CD4-positive, alpha-beta memory T cell (primary cell): Measurements from ENCODE around the gene EXOG. TPM values are rescaled to one million over a fixed set of nuclear protein-coding genes. Genes with fewer than 3 reads are reported as not detected.

Experiments used
- CTCF ChIA-PET: fragments of 350-600 bp; sonication (Branson Sonifier 250); formaldehyde crosslinking; loops from one replicate; lab custom pipeline; 2021; ENCODE audit warnings: inconsistent platforms; ENCODE audit not compliant: partially characterized antibody; lab: Charles Lee
- POLR2A ChIA-PET: fragments of 350-600 bp; sonication (Branson Sonifier 250); formaldehyde crosslinking; loops from one replicate; lab custom pipeline; 2021; ENCODE audit not compliant: partially characterized antibody; lab: Charles Lee
- DNase-seq, 5 donors: peaks; one replicate each; pipeline versions ENCODE4 v3.0.0 to v3.0.0-alpha.2; 2020 to 2022; ENCODE audit warnings: mixed read lengths in 1 of 5
- H3K27ac ChIP-seq: one replicate; pipeline ENCODE4 v1.7.0; 2013; ENCODE audit warnings: low read depth, low read length
- H3K27me3 ChIP-seq: 2 replicates; pipeline ENCODE4 v1.7.0; 2013; ENCODE audit warnings: mild to moderate bottlenecking, low read length, moderate library complexity; ENCODE audit not compliant: insufficient read depth
- H3K36me3 ChIP-seq: 2 replicates; pipeline ENCODE4 v1.7.0; 2013; ENCODE audit warnings: mild to moderate bottlenecking, low read length, moderate library complexity; ENCODE audit not compliant: insufficient read depth
- H3K4me1 ChIP-seq: 2 replicates; pipeline ENCODE4 v1.7.0; 2013; ENCODE audit warnings: mild to moderate bottlenecking, low read length, moderate library complexity; ENCODE audit not compliant: insufficient read depth
- H3K4me3 ChIP-seq, 2 donors: one replicate each; pipeline ENCODE4 v1.7.0; 2013; ENCODE audit warnings: low read length in 2 of 2, mild to moderate bottlenecking in 1 of 2
- H3K9me3 ChIP-seq, 2 donors: one replicate each; pipeline ENCODE4 v1.7.0; 2013; ENCODE audit warnings: low read length in 2 of 2, control low read depth in 1 of 2; ENCODE audit not compliant: control insufficient read depth in 1 of 2
- H3K27ac Mint-ChIP-seq, 7 donors: one replicate each; pipeline ENCODE4 v1.8.0; 2020 to 2021; ENCODE audit warnings: mixed read lengths in 7 of 7, mild to moderate bottlenecking in 6 of 7, inconsistent platforms in 3 of 7, moderate library complexity in 3 of 7
- H3K27me3 Mint-ChIP-seq, 2 donors: one replicate each; pipeline ENCODE4 v1.8.0; 2020 to 2021; ENCODE audit warnings: mixed read lengths in 2 of 2
- H3K36me3 Mint-ChIP-seq, 2 donors: one replicate each; pipeline ENCODE4 v1.8.0; 2020 to 2021; ENCODE audit warnings: mixed read lengths in 2 of 2, inconsistent platforms in 1 of 2, mild to moderate bottlenecking in 1 of 2
- H3K4me1 Mint-ChIP-seq, 4 donors: one replicate each; pipeline ENCODE4 v1.8.0; 2020 to 2021; ENCODE audit warnings: mixed read lengths in 4 of 4, mild to moderate bottlenecking in 1 of 4
- H3K4me3 Mint-ChIP-seq, 8 donors: one replicate each; pipeline ENCODE4 v1.8.0; 2020 to 2021; ENCODE audit warnings: mixed read lengths in 8 of 8, mild to moderate bottlenecking in 7 of 8, moderate library complexity in 6 of 8, inconsistent platforms in 3 of 8
- H3K9me3 Mint-ChIP-seq, 8 donors: one replicate each; pipeline ENCODE4 v1.8.0; 2020 to 2021; ENCODE audit warnings: mixed read lengths in 8 of 8, mild to moderate bottlenecking in 5 of 8, inconsistent platforms in 3 of 8, moderate library complexity in 1 of 8
- intact Hi-C: fragments of 100-400 bp; cut with micrococcal nuclease; formaldehyde crosslinking; loops from one replicate; pipeline ENCODE4 v1.15.1; 2023
- polyA plus RNA-seq, 2 donors: library from polyadenylated mRNA; unstranded; fragments of 300-500 nt; fragmentation: Illumina TruSeq; gene quantifications; one replicate each; pipeline ENCODE4 v1.2.3, GENCODE V29; 2021
- total RNA-seq, 2 experiments: library from RNA; stranded (reverse); gene quantifications; one replicate each; pipeline ENCODE4 v1.2.3, GENCODE V29; 2021

The EXOG gene
- total and polyA plus RNA-seq, 4 experiments from 2014 or later = 2.6 to 33.3 (median 21.4) TPM

- Mint-ChIP-seq H3K4me3 (no peak overlapping the region), H3K9me3 (no peaks in the 10 kb centered on the region), H3K27me3 (no peaks in the 10 kb centered on the region), H3K36me3 (peaks cover 0 to 3% of the 10 kb centered on the region in 2 donors), H3K4me1 (peaks cover 14 to 42% (median 20%) of the 10 kb centered on the region in 4 donors), H3K27ac (no peak overlapping the region)
- H3K4me1 ChIP-seq = peaks cover 11% of the 10 kb centered on the region
- H3K4me3 ChIP-seq = no peak overlapping the region
- no peak overlapping the region for H3K27ac ChIP-seq
- DNase-seq = no peak
- no peaks in the 10 kb centered on the region for H3K9me3 ChIP-seq
- no peaks in the 10 kb centered on the region for H3K36me3 ChIP-seq
- POLR2A ChIA-PET = no interaction called here
- intact Hi-C loops = loop anchor here (10.0 kb wide), 1 partner anchor 325 kb away; the partner anchor contains the start of genes ACAA1 and MYD88
- H3K27me3 ChIP-seq = no peaks in the 10 kb centered on the region
- CTCF ChIA-PET = no interaction called here
Measured at GRCh38 chr3:38459499-38460048, 36.6 kb upstream of the EXOG start.

GRCh38 chr3:38460377-38461270, 35.5 kb upstream of the EXOG start:
- Mint-ChIP-seq H3K36me3 (peaks cover under 1 to 4% of the 10 kb centered on the region in 2 donors), H3K4me3 (no peak overlapping the region), H3K27me3 (no peaks in the 10 kb centered on the region), H3K27ac (peak overlapping the region in 1 of 7 donors; percentile 47), H3K9me3 (no peaks in the 10 kb centered on the region), H3K4me1 (peaks cover 13 to 39% (median 17%) of the 10 kb centered on the region in 4 donors)
- intact Hi-C loops = no loop called here
- H3K27ac ChIP-seq = no peak overlapping the region
- no peak overlapping the region for H3K4me3 ChIP-seq
- H3K4me1 ChIP-seq = peaks cover 9% of the 10 kb centered on the region
- POLR2A ChIA-PET = no interaction called here
- H3K9me3 ChIP-seq = no peaks in the 10 kb centered on the region
- DNase-seq = no peak
- CTCF ChIA-PET = no interaction called here
- H3K27me3 ChIP-seq = no peaks in the 10 kb centered on the region
- no peaks in the 10 kb centered on the region for H3K36me3 ChIP-seq

GRCh38 chr3:38465588-38466154, 30.5 kb upstream of the EXOG start:
- peaks cover 0 to 9% of the 10 kb centered on the region in 2 donors for H3K9me3 ChIP-seq
- Mint-ChIP-seq H3K4me3 (no peak overlapping the region), H3K36me3 (peaks cover 4 to 22% of the 10 kb centered on the region in 2 donors), H3K9me3 (peaks cover 0 to 20% (median 13%) of the 10 kb centered on the region in 8 donors), H3K27ac (no peak overlapping the region), H3K4me1 (peaks cover 4 to 16% (median 6%) of the 10 kb centered on the region in 4 donors), H3K27me3 (no peaks in the 10 kb centered on the region)
- ChIA-PET CTCF (interaction anchor here (1.3 kb wide), 1 partner anchor 498 kb away, joined by 3 read pairs; no protein-coding TSS in a partner anchor), POLR2A (interaction anchor here (1.0 kb wide), 1 partner anchor 119 kb away, joined by 3 read pairs; the partner anchor contains the start of gene XYLB)
- no peaks in the 10 kb centered on the region for H3K4me1 ChIP-seq
- no peak overlapping the region for H3K27ac ChIP-seq
- DNase-seq = no peak
- H3K4me3 ChIP-seq = no peak overlapping the region
- no peaks in the 10 kb centered on the region for H3K27me3 ChIP-seq
- H3K36me3 ChIP-seq = no peaks in the 10 kb centered on the region
- intact Hi-C loops = no loop called here

DNA sequence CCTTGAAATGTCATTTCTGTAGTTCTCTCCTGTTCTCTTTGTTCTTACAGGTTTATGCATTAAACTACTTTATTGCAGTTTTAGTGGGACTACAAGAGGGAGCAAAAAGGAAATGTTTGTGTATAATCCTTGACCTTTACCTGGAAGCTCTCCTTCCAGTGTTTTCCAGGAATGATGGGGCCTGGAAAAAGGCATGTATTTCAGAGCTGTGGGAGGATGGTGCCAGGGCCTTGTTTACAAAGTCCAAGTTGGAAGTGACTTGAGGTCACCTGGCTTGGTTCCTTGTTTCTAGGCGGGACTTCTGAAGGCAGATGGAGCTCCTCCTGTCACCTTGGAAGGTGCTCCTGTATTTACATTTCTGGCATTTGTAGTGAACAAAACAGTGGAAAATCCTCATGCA, 27.4 kb upstream of the EXOG start:
- peaks cover 17% of the 10 kb centered on the region for H3K4me1 ChIP-seq
- no peaks in the 10 kb centered on the region for H3K27me3 ChIP-seq
- H3K36me3 ChIP-seq = no peaks in the 10 kb centered on the region
- ChIA-PET CTCF (interaction anchor here (1.4 to 4.4 kb wide), 2 partner anchors 10 to 123 kb away, joined by 6 to 31 read pairs; partner anchors contain the start of gene XYLB), POLR2A (no interaction called here)
- H3K27ac ChIP-seq = no peak overlapping the region
- DNase-seq = no peak
- intact Hi-C loops = no loop called here
- Mint-ChIP-seq H3K27me3 (no peaks in the 10 kb centered on the region), H3K4me1 (peaks cover 8 to 30% (median 26%) of the 10 kb centered on the region in 4 donors), H3K36me3 (peaks cover 4 to 22% of the 10 kb centered on the region in 2 donors), H3K4me3 (no peak overlapping the region), H3K9me3 (peaks cover 0 to 20% (median 13%) of the 10 kb centered on the region in 8 donors), H3K27ac (no peak overlapping the region)
- peaks cover 0 to 9% of the 10 kb centered on the region in 2 donors for H3K9me3 ChIP-seq
- no peak overlapping the region for H3K4me3 ChIP-seq

DNA sequence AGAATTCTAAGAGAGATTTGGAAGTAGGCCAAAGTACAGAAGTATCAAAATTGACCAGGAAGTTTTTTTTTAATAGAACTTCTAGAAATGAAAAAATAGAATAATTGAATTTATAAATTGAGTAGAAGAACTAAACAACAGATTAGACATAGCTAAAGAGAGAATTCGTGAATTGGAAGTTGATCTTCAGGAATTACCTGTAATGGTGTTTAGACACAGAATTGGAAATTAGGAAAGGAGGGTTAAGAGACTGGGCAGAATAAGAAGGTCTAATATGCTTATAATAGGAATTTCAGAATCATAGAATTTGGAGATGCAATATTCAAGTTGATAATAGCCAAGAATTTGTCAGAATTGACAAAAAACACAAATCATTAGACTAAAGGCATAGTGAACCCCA, 26.3 kb upstream of the EXOG start:
- CTCF ChIA-PET = interaction anchor here (1.4 to 4.4 kb wide), 2 partner anchors 9 to 124 kb away, joined by 6 to 31 read pairs; partner anchors contain the start of gene XYLB
- Histone ChIP-seq H3K27me3 (no peaks in the 10 kb centered on the region), H3K4me3 (no peak overlapping the region), H3K36me3 (no peaks in the 10 kb centered on the region), H3K27ac (no peak overlapping the region), H3K4me1 (peaks cover 17% of the 10 kb centered on the region), H3K9me3 (peaks cover 0 to 9% of the 10 kb centered on the region in 2 donors)
- POLR2A ChIA-PET = no interaction called here
- Mint-ChIP-seq H3K4me3 (no peak overlapping the region), H3K27me3 (no peaks in the 10 kb centered on the region), H3K36me3 (peaks cover 4 to 22% of the 10 kb centered on the region in 2 donors), H3K27ac (no peak overlapping the region), H3K4me1 (peaks cover 13 to 30% (median 25%) of the 10 kb centered on the region in 4 donors), H3K9me3 (peaks cover 0 to 20% (median 13%) of the 10 kb centered on the region in 8 donors)
- intact Hi-C loops = no loop called here
- no peak for DNase-seq

DNA sequence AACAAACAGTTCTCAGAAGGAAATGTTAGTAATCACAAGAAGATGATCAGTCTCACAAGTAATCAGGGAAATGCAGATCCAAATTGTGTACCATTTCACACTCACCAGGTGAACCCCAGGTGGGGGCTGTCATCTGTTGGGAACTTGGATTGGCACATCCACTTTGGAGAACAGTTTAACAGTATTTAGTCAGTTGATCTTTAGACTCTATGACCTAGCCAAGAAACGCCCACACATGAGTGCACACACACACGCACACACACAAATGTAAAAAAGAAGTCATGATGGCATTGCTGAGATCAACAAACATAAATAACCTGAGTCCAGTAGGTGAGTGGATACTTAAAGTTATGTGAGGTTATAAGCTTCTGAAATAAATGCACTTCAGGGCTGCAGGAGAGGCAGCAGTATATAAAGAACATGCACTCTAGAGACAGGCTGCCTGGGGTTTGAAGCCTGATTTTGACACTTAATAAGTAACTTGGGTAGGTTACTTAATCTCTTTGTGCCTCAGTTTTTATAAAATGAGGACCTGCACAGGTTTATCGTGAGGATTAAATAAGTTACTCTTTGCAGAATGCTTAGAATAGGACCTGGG, 24.8 kb upstream of the EXOG start:
- Mint-ChIP-seq H3K27me3 (no peaks in the 10 kb centered on the region), H3K9me3 (peaks cover 0 to 20% (median 13%) of the 10 kb centered on the region in 8 donors), H3K4me3 (no peak overlapping the region), H3K4me1 (peaks cover 14 to 33% (median 27%) of the 10 kb centered on the region in 4 donors), H3K27ac (peak overlapping the region in 2 of 7 donors; percentile 1 to 13), H3K36me3 (peaks cover 4 to 14% of the 10 kb centered on the region in 2 donors)
- ChIA-PET POLR2A (no interaction called here), CTCF (interaction anchor here (1.3 to 4.4 kb wide), 4 partner anchors 8 to 125 kb away, joined by 3 to 31 read pairs (median 8); partner anchors contain the start of genes EXOG and XYLB)
- no peaks in the 10 kb centered on the region for H3K27me3 ChIP-seq
- peaks cover 0 to 9% of the 10 kb centered on the region in 2 donors for H3K9me3 ChIP-seq
- H3K27ac ChIP-seq = no peak overlapping the region
- H3K4me3 ChIP-seq = no peak overlapping the region
- no peak for DNase-seq
- H3K36me3 ChIP-seq = no peaks in the 10 kb centered on the region
- intact Hi-C loops = no loop called here
- peaks cover 17% of the 10 kb centered on the region for H3K4me1 ChIP-seq
